PC-3 (cell line): ENCODE results near the gene MLPH. TPM values are rescaled to one million over a fixed set of nuclear protein-coding genes. Genes with fewer than 3 reads are reported as not detected.

Source experiments
- ATAC-seq: fragments of 200-7000 bp; cut with Tn5 transposase; 2 replicates; pipeline ENCODE4 v1.9.1; 2020; ENCODE audit warnings: mild to moderate bottlenecking, moderate library complexity
- BruUV-seq: library from RNA; stranded (reverse); fragments of 400-500 nt; replicated peaks from 2 replicates; lab custom pipeline; 2021; lab: Mats Ljungman, UMichigan
- CTCF ChIA-PET: fragments of 300-600 bp; sonication (Branson Sonifier 250); formaldehyde crosslinking; loops from one replicate; lab custom pipeline; 2022; ENCODE audit warnings: antibody characterized with exemption; lab: Charles Lee
- POLR2A ChIA-PET: fragments of 300-600 bp; sonication (Branson Sonifier 250); formaldehyde crosslinking; loops from one replicate; lab custom pipeline; 2022; ENCODE audit warnings: antibody characterized with exemption; ENCODE audit not compliant: unreplicated experiment; lab: Charles Lee
- DNase-seq: peaks from one replicate; pipeline ENCODE4 v3.0.0-alpha.2; 2015
- H2AFZ ChIP-seq: fragments of 300-600 bp; sonication (generic); 2 replicates; pipeline ENCODE4 v1.6.0; 2016; ENCODE audit warnings: antibody characterized with exemption, low read length
- H3F3A ChIP-seq: fragments of 300-600 bp; sonication (generic); one replicate; pipeline ENCODE4 v1.6.0; 2017; ENCODE audit warnings: antibody characterized with exemption, low read length, control low read depth, mild to moderate bottlenecking; ENCODE audit not compliant: unreplicated experiment
- H3K27ac ChIP-seq: fragments of 300-600 bp; sonication (generic); 2 replicates; pipeline ENCODE4 v1.5.1; 2016; ENCODE audit warnings: mild to moderate bottlenecking, low read length
- H3K27me3 ChIP-seq: fragments of 300-600 bp; sonication (generic); 2 replicates; pipeline ENCODE4 v1.6.1; 2016; ENCODE audit warnings: low read length, mixed read lengths
- H3K36me3 ChIP-seq: fragments of 300-600 bp; sonication (generic); 2 replicates; pipeline ENCODE4 v1.6.1; 2016; ENCODE audit warnings: low read depth, mixed run types, low read length, mixed read lengths
- H3K4me1 ChIP-seq: fragments of 300-600 bp; sonication (generic); 2 replicates; pipeline ENCODE4 v1.5.1; 2016; ENCODE audit warnings: low read length; ENCODE audit not compliant: insufficient read depth
- H3K4me2 ChIP-seq: fragments of 300-600 bp; sonication (generic); 2 replicates; pipeline ENCODE4 v1.6.0; 2016; ENCODE audit warnings: low read length
- H3K4me3 ChIP-seq: fragments of 300-600 bp; sonication (generic); 2 replicates; pipeline ENCODE4 v1.5.1; 2016; ENCODE audit warnings: mild to moderate bottlenecking, low read length, mixed read lengths
- H3K79me2 ChIP-seq: fragments of 300-600 bp; sonication (generic); 2 replicates; pipeline ENCODE4 v1.6.1; 2017; ENCODE audit warnings: low read length, mixed read lengths
- H3K9ac ChIP-seq: fragments of 300-600 bp; sonication (generic); 2 replicates; pipeline ENCODE4 v1.6.0; 2016; ENCODE audit warnings: mild to moderate bottlenecking, low read length
- H3K9me2 ChIP-seq: fragments of 300-600 bp; sonication (generic); replicated peaks from 2 replicates; pipeline ENCODE4 v1.6.1; 2016; ENCODE audit warnings: mixed run types, low read length, mixed read lengths
- H3K9me3 ChIP-seq: fragments of 300-600 bp; sonication (generic); 2 replicates; pipeline ENCODE4 v1.6.1; 2016; ENCODE audit warnings: low read length, mixed read lengths
- H4K20me1 ChIP-seq: fragments of 300-600 bp; sonication (generic); 2 replicates; pipeline ENCODE4 v1.6.1; 2016; ENCODE audit warnings: low read length, mixed read lengths
- CTCF ChIP-seq: fragments of 300-600 bp; sonication (generic); conservative IDR thresholded peaks from 2 replicates; pipeline ENCODE4 v1.5.1; 2017; ENCODE audit warnings: antibody characterized with exemption, low read depth, mild to moderate bottlenecking, low read length
- EZH2 ChIP-seq: fragments of 300-600 bp; sonication (generic); IDR thresholded peaks from one replicate; pipeline ENCODE4 v1.6.1; 2017; ENCODE audit warnings: antibody characterized with exemption, mild to moderate bottlenecking, low read length; ENCODE audit not compliant: unreplicated experiment
- EZH2phosphoT487 ChIP-seq: fragments of 300-600 bp; sonication (generic); IDR thresholded peaks from 2 replicates; pipeline ENCODE4 v1.6.1; 2018; ENCODE audit warnings: mild to moderate bottlenecking, antibody characterized with exemption, low read length, borderline replicate concordance
- intact Hi-C: fragments of 100-400 bp; cut with micrococcal nuclease; formaldehyde crosslinking; loops from 2 replicates; pipeline ENCODE4 v1.9.0; 2023
- total RNA-seq: library from RNA; depleted of rRNA; stranded (reverse); fragments of >200 nt; gene quantifications from 2 replicates; pipeline ENCODE4 v1.2.3, GENCODE V29; 2014

MLPH gene
- total RNA-seq, 1 experiment from 2014 or later: 201 TPM

GRCh38 chr2:237517163-237517562, 30.1 kb downstream of the MLPH start:
- Histone ChIP-seq H3K9me3 (no peaks in the 10 kb centered on the region), H3K9me2 (no peaks in the 10 kb centered on the region; the same call in 1 of the 2 replicates), H3K27ac (no peak overlapping the region), H3K27me3 (no peaks in the 10 kb centered on the region), H3K36me3 (peaks cover 63% of the 10 kb centered on the region), H3K4me1 (no peaks in the 10 kb centered on the region), H4K20me1 (no peaks in the 10 kb centered on the region), H3K4me3 (no peak overlapping the region), H3K79me2 (peaks cover 35% of the 10 kb centered on the region), H3F3A (no peaks in the 10 kb centered on the region), H3K9ac (no peak overlapping the region), H2AFZ (no peak overlapping the region), H3K4me2 (no peak overlapping the region)
- ChIA-PET POLR2A (no interaction called here), CTCF (no interaction called here)
- ATAC-seq (no peak), DNase-seq (no peak)
- no TSS peak for BruUV-seq
- intact Hi-C loops: no loop called here
- no peak for TF ChIP-seq EZH2phosphoT487
- no peak for TF ChIP-seq EZH2
- no peak for TF ChIP-seq CTCF

- Histone ChIP-seq H2AFZ (no peak overlapping the region), H3K4me3 (no peak overlapping the region), H3K27me3 (no peaks in the 10 kb centered on the region), H3K4me1 (no peaks in the 10 kb centered on the region), H3K79me2 (peaks cover 34% of the 10 kb centered on the region), H3K27ac (no peak overlapping the region), H3K9ac (no peak overlapping the region), H3K9me3 (no peaks in the 10 kb centered on the region), H4K20me1 (no peaks in the 10 kb centered on the region), H3K4me2 (no peak overlapping the region), H3K36me3 (peaks cover 55% of the 10 kb centered on the region), H3F3A (no peaks in the 10 kb centered on the region), H3K9me2 (no peaks in the 10 kb centered on the region; the same call in 1 of the 2 replicates)
- no TSS peak for BruUV-seq
- ChIA-PET CTCF (no interaction called here), POLR2A (no interaction called here)
- DNase-seq (no peak), ATAC-seq (no peak)
- no peak for TF ChIP-seq EZH2phosphoT487
- TF ChIP-seq CTCF: no peak
- no peak for TF ChIP-seq EZH2
- intact Hi-C loops: no loop called here
Observed at GRCh38 chr2:237517990-237518389, 30.9 kb downstream of the MLPH start.

GRCh38 chr2:237519506-237520245, 32.6 kb downstream of the MLPH start:
- no TSS peak for BruUV-seq
- H2AFZ ChIP-seq: no peak overlapping the region
- no peak overlapping the region for H3K27ac ChIP-seq
- H3K27me3 ChIP-seq: no peaks in the 10 kb centered on the region
- peaks cover 42% of the 10 kb centered on the region for H3K36me3 ChIP-seq
- CTCF ChIA-PET: no interaction called here
- H3K9me2 ChIP-seq: no peaks in the 10 kb centered on the region; the same call in 1 of the 2 replicates
- DNase-seq (no peak), ATAC-seq (no peak; the same call in 1 of the 2 replicates)
- H3K79me2 ChIP-seq: peaks cover 18% of the 10 kb centered on the region
- no peaks in the 10 kb centered on the region for H3K9me3 ChIP-seq
- H3K4me1 ChIP-seq: no peaks in the 10 kb centered on the region
- POLR2A ChIA-PET: no interaction called here
- no peak overlapping the region for H3K9ac ChIP-seq
- no peak for TF ChIP-seq CTCF
- TF ChIP-seq EZH2: no peak
- no peak for TF ChIP-seq EZH2phosphoT487
- H3F3A ChIP-seq: no peaks in the 10 kb centered on the region
- intact Hi-C loops: no loop called here
- H3K4me3 ChIP-seq: no peak overlapping the region
- no peak overlapping the region for H3K4me2 ChIP-seq
- H4K20me1 ChIP-seq: no peaks in the 10 kb centered on the region
